HCT116 (cell line): ENCODE data around the gene NHSL1. TPM values are rescaled to one million over a fixed set of nuclear protein-coding genes. Genes with fewer than 3 reads are reported as not detected.

Experiments
- ATAC-seq: fragments of 200-7000 bp; cut with Tn5 transposase; 2 replicates; pipeline ENCODE4 v1.9.1; 2020; ENCODE audit warnings: mild to moderate bottlenecking, moderate library complexity
- BruUV-seq: library from RNA; stranded (reverse); fragments of 400-500 nt; replicated peaks from 2 replicates; lab custom pipeline; 2021; lab: Mats Ljungman, UMichigan
- CTCF ChIA-PET: fragments of 300-600 bp; sonication (Branson Sonifier 250); formaldehyde crosslinking; loops from one replicate; lab custom pipeline; 2021; ENCODE audit warnings: antibody characterized with exemption; lab: Charles Lee
- POLR2A ChIA-PET: fragments of 300-600, 350-600 bp; sonication (Branson Sonifier 250); formaldehyde crosslinking; loops from one replicate; lab custom pipeline; 2021; ENCODE audit warnings: antibody characterized with exemption; lab: Charles Lee
- RAD21 ChIA-PET, 2 experiments: fragments of 300-600 bp; sonication (Branson Sonifier 250); formaldehyde crosslinking; loops; one replicate each; lab custom pipeline; 2023; ENCODE audit warnings: low total read pairs in 2 of 2; ENCODE audit not compliant: uncharacterized antibody in 2 of 2, unreplicated experiment in 2 of 2, low non-redundant PET in 1 of 2; lab: Charles Lee
- DNase-seq: peaks from one replicate; pipeline ENCODE4 v3.0.0-alpha.2; 2010; ENCODE audit warnings: low read depth, low spot score
- H2AFZ ChIP-seq: fragments of 200-600 bp; shearing (Covaris generic), sonication (generic); 2 replicates; pipeline ENCODE4 v1.6.1; 2017; ENCODE audit warnings: low read depth, mixed run types, mixed read lengths, antibody characterized with exemption, low read length; ENCODE audit not compliant: poor library complexity, severe bottlenecking
- H3K27ac ChIP-seq: 2 replicates; pipeline ENCODE4 v1.5.1; 2012; ENCODE audit warnings: low read depth, low read length
- H3K27me3 ChIP-seq: fragments of 200-600 bp; sonication (generic); 2 replicates; pipeline ENCODE4 v1.6.1; 2016; ENCODE audit warnings: mixed run types, low read length, mixed read lengths; ENCODE audit not compliant: insufficient read depth
- H3K36me3 ChIP-seq, 2 experiments: fragments of 200-500 bp in 1 of 2; fragments of 200-600 bp in 1 of 2; sonication (Bioruptor generic) in 1 of 2; sonication (generic) in 1 of 2; 2 replicates each; pipeline versions ENCODE4 v1.5.1 to v1.6.1; 2014 to 2016; ENCODE audit warnings: low read length in 2 of 2, inconsistent platforms in 1 of 2, mixed read lengths in 1 of 2, mixed run types in 1 of 2; ENCODE audit not compliant: insufficient read depth in 2 of 2, control insufficient read depth in 1 of 2
- H3K4me1 ChIP-seq, 2 experiments: fragments of 200-600 bp in 1 of 2; sonication (generic) in 1 of 2; 2 replicates each; pipeline versions ENCODE4 v1.5.1 to v1.6.1; 2012 to 2017; ENCODE audit warnings: low read length in 2 of 2, inconsistent platforms in 1 of 2, mild to moderate bottlenecking in 1 of 2, mixed read lengths in 1 of 2, mixed run types in 1 of 2, moderate library complexity in 1 of 2; ENCODE audit not compliant: insufficient read depth in 2 of 2, control insufficient read depth in 1 of 2
- H3K4me2 ChIP-seq: fragments of 200-600 bp; sonication (generic); 2 replicates; pipeline ENCODE4 v1.6.1; 2017; ENCODE audit warnings: mixed run types, low read length, mixed read lengths
- H3K4me3 ChIP-seq, 2 experiments: fragments of 200-600 bp in 1 of 2; sonication (generic) in 1 of 2; replicated peaks in 1 of 2; 2 replicates each; pipeline ENCODE4 v1.5.1; 2011 to 2016; ENCODE audit warnings: low read length in 2 of 2, control low read depth in 1 of 2, low read depth in 1 of 2, mild to moderate bottlenecking in 1 of 2, mixed read lengths in 1 of 2, mixed run types in 1 of 2
- H3K79me2 ChIP-seq: fragments of 200-600 bp; sonication (generic); 2 replicates; pipeline ENCODE4 v1.6.1; 2017; ENCODE audit warnings: mild to moderate bottlenecking, mixed run types, low read length, moderate library complexity, mixed read lengths; ENCODE audit not compliant: insufficient read depth
- H3K9ac ChIP-seq: fragments of 200-600 bp; sonication (generic); 2 replicates; pipeline ENCODE4 v1.6.1; 2016; ENCODE audit warnings: low read length, mixed read lengths
- H3K9me2 ChIP-seq: fragments of 200-600 bp; sonication (generic), shearing (Covaris generic); 2 replicates; pipeline ENCODE4 v1.6.1; 2017; ENCODE audit warnings: mixed run types, mild to moderate bottlenecking, moderate library complexity; ENCODE audit not compliant: insufficient read depth
- H3K9me3 ChIP-seq, 2 experiments: fragments of 200-500 bp in 1 of 2; fragments of 200-600 bp in 1 of 2; sonication (Bioruptor generic) in 1 of 2; sonication (generic) in 1 of 2; 2 replicates each; pipeline ENCODE4 v1.6.1; 2014 to 2017; ENCODE audit warnings: low read length in 2 of 2, mixed read lengths in 2 of 2, inconsistent platforms in 1 of 2, low read depth in 1 of 2, mild to moderate bottlenecking in 1 of 2, mixed run types in 1 of 2, moderate library complexity in 1 of 2; ENCODE audit not compliant: control insufficient read depth in 1 of 2, insufficient read depth in 1 of 2
- H4K20me1 ChIP-seq: fragments of 200-600 bp; sonication (generic), shearing (Covaris generic); 2 replicates; pipeline ENCODE4 v1.6.1; 2017; ENCODE audit warnings: mixed run types, mild to moderate bottlenecking, moderate library complexity; ENCODE audit not compliant: insufficient read depth
- CTCF ChIP-seq, 3 experiments: fragments of 200-600 bp in 1 of 3; sonication (generic) in 1 of 3; IDR thresholded peaks in 2 of 3; conservative IDR thresholded peaks in 1 of 3; 2 replicates each; pipeline ENCODE4 v1.5.1; 2012 to 2017; ENCODE audit warnings: low read depth in 2 of 3, low read length in 2 of 3, antibody characterized with exemption in 1 of 3, borderline replicate concordance in 1 of 3, control low read depth in 1 of 3, mild to moderate bottlenecking in 1 of 3, mixed read lengths in 1 of 3, mixed run types in 1 of 3, moderate library complexity in 1 of 3; ENCODE audit not compliant: insufficient read depth in 1 of 3
- EGR1 ChIP-seq: IDR thresholded peaks from 2 replicates; pipeline ENCODE4 v1.6.1; 2012; ENCODE audit warnings: low read depth
- ELF1 ChIP-seq: IDR thresholded peaks from 2 replicates; pipeline ENCODE4 v1.6.1; 2012; ENCODE audit warnings: low read depth, borderline replicate concordance
- EZH2 ChIP-seq: fragments of 200-600 bp; sonication (generic); IDR thresholded peaks from 2 replicates; pipeline ENCODE4 v1.6.1; 2017; ENCODE audit warnings: antibody characterized with exemption, mixed run types
- JUND ChIP-seq: IDR thresholded peaks from 2 replicates; pipeline ENCODE4 v1.6.1; 2012
- POLR2A ChIP-seq: IDR thresholded peaks from 2 replicates; pipeline ENCODE4 v1.7.0; 2011; ENCODE audit warnings: borderline replicate concordance; ENCODE audit not compliant: insufficient read depth, insufficient read length; ENCODE audit errors: extremely low read depth
- POLR2AphosphoS5 ChIP-seq: IDR thresholded peaks from 2 replicates; pipeline ENCODE4 v1.6.1; 2011; ENCODE audit warnings: mild to moderate bottlenecking, low read depth, low read length, moderate library complexity
- RAD21 ChIP-seq: IDR thresholded peaks from 2 replicates; pipeline ENCODE4 v1.6.1; 2012; ENCODE audit warnings: low read depth, mild to moderate bottlenecking
- YY1 ChIP-seq: IDR thresholded peaks from 2 replicates; pipeline ENCODE4 v1.6.1; 2011; ENCODE audit warnings: low read length, low read depth, moderate library complexity, mild to moderate bottlenecking; ENCODE audit not compliant: insufficient replicate concordance; ENCODE audit errors: extremely low read depth
- intact Hi-C: fragments of 100-400 bp; cut with micrococcal nuclease; formaldehyde crosslinking; loops from 2 replicates; pipeline ENCODE4 v1.10.0; 2022
- total RNA-seq: library from RNA; stranded (reverse); gene quantifications from one replicate; pipeline ENCODE4 v1.2.1, GENCODE V29; 2021; ENCODE audit not compliant: unreplicated experiment
- TF ChIP-seq, protein P1 (sequence below): IDR thresholded peaks from 2 replicates; pipeline ENCODE4 v1.6.1; 2011; ENCODE audit warnings: mild to moderate bottlenecking, low read length, moderate library complexity; ENCODE audit not compliant: insufficient replicate concordance; ENCODE audit errors: extremely low read depth
- TF ChIP-seq, protein P2 (sequence below): IDR thresholded peaks from 2 replicates; pipeline ENCODE4 v1.6.1; 2012; ENCODE audit warnings: low read depth

Gene NHSL1
- total RNA-seq, 1 experiment from 2014 or later: 15.4 TPM

DNA sequence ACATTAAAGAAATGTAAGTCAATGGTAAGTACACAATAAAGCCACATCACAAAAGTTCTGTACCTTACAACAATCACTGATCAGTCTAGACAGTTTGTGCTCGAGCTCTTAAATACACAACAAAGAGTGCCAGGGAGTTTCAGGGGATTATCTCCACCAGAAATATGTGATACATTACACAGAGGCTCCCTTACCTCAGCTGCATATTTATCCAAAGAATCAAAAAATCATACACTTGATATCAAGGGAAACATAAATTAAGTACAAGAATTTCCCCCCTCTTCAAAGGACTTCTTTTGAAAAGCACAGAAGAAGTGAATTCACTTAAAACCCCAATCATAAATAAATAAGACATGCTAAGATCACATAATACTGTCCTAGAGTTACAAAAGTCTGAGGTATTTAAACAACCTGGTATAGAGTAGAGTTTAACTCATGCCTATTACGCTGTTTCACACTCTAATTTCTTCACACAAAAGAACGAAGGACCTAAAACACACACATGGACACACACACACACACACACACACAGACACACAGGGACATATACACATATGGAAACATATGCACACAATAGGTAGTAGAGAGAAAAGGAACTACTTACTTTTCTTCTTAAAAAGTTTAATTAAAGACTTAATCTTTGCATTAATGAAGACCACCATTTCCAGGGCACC, 528 bp downstream of the NHSL1 start:
- H3K27me3 ChIP-seq: no peaks in the 10 kb centered on the region
- H3K4me1 ChIP-seq: no peaks in the 10 kb centered on the region
- no peak overlapping the region for H2AFZ ChIP-seq
- no peaks in the 10 kb centered on the region for H4K20me1 ChIP-seq
- no peaks in the 10 kb centered on the region; a peak in 1 of 4 replicates for H3K36me3 ChIP-seq
- DNase-seq (no peak), ATAC-seq (no peak)
- no peaks in the 10 kb centered on the region for H3K79me2 ChIP-seq
- intact Hi-C loops: no loop called here
- RAD21 ChIA-PET: no interaction called here
- TF ChIP-seq RAD21: no peak
- TF ChIP-seq, protein P1, sequence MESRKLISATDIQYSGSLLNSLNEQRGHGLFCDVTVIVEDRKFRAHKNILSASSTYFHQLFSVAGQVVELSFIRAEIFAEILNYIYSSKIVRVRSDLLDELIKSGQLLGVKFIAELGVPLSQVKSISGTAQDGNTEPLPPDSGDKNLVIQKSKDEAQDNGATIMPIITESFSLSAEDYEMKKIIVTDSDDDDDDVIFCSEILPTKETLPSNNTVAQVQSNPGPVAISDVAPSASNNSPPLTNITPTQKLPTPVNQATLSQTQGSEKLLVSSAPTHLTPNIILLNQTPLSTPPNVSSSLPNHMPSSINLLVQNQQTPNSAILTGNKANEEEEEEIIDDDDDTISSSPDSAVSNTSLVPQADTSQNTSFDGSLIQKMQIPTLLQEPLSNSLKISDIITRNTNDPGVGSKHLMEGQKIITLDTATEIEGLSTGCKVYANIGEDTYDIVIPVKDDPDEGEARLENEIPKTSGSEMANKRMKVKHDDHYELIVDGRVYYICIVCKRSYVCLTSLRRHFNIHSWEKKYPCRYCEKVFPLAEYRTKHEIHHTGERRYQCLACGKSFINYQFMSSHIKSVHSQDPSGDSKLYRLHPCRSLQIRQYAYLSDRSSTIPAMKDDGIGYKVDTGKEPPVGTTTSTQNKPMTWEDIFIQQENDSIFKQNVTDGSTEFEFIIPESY: no peak
- TF ChIP-seq YY1: no peak
- TF ChIP-seq CTCF (IDR thresholded peaks at IDR 0.05 in 2 of 3, conservative IDR thresholded peaks at IDR 0.05 in 1 of 3; ENCODE audit: borderline replicate concordance in 1 of 3, insufficient read depth in 1 of 3, low read depth in 2 of 3, low read length in 2 of 3): no peak
- no peak for TF ChIP-seq POLR2AphosphoS5
- TF ChIP-seq ELF1: no peak
- no peak for TF ChIP-seq EGR1
- TF ChIP-seq, protein P2, sequence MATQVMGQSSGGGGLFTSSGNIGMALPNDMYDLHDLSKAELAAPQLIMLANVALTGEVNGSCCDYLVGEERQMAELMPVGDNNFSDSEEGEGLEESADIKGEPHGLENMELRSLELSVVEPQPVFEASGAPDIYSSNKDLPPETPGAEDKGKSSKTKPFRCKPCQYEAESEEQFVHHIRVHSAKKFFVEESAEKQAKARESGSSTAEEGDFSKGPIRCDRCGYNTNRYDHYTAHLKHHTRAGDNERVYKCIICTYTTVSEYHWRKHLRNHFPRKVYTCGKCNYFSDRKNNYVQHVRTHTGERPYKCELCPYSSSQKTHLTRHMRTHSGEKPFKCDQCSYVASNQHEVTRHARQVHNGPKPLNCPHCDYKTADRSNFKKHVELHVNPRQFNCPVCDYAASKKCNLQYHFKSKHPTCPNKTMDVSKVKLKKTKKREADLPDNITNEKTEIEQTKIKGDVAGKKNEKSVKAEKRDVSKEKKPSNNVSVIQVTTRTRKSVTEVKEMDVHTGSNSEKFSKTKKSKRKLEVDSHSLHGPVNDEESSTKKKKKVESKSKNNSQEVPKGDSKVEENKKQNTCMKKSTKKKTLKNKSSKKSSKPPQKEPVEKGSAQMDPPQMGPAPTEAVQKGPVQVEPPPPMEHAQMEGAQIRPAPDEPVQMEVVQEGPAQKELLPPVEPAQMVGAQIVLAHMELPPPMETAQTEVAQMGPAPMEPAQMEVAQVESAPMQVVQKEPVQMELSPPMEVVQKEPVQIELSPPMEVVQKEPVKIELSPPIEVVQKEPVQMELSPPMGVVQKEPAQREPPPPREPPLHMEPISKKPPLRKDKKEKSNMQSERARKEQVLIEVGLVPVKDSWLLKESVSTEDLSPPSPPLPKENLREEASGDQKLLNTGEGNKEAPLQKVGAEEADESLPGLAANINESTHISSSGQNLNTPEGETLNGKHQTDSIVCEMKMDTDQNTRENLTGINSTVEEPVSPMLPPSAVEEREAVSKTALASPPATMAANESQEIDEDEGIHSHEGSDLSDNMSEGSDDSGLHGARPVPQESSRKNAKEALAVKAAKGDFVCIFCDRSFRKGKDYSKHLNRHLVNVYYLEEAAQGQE: no peak
- no peak for TF ChIP-seq POLR2A
- no peak for TF ChIP-seq JUND
- no peak for TF ChIP-seq EZH2
- CTCF ChIA-PET: interaction anchor here (1.5 kb wide), 1 partner anchor 10 kb away, joined by 5 read pairs; no protein-coding TSS in a partner anchor
- no peak overlapping the region for H3K9ac ChIP-seq
- no peak overlapping the region for H3K4me3 ChIP-seq
- BruUV-seq: no TSS peak
- H3K27ac ChIP-seq: no peak overlapping the region
- H3K9me2 ChIP-seq: no peaks in the 10 kb centered on the region
- no peak overlapping the region for H3K4me2 ChIP-seq
- POLR2A ChIA-PET: no interaction called here
- H3K9me3 ChIP-seq: no peaks in the 10 kb centered on the region
